Colon (tissue), 2 donors: Measurements from ENCODE around the gene INTS11.

Experiments used
- FAIRE-seq: peaks from 2 replicates; lab custom pipeline; 2012; peaks lifted over from hg19 to GRCh38; lab: Jason Lieb, UNC
- donor health status: control.
- donor health status: control.

INTS11 gene

DNA sequence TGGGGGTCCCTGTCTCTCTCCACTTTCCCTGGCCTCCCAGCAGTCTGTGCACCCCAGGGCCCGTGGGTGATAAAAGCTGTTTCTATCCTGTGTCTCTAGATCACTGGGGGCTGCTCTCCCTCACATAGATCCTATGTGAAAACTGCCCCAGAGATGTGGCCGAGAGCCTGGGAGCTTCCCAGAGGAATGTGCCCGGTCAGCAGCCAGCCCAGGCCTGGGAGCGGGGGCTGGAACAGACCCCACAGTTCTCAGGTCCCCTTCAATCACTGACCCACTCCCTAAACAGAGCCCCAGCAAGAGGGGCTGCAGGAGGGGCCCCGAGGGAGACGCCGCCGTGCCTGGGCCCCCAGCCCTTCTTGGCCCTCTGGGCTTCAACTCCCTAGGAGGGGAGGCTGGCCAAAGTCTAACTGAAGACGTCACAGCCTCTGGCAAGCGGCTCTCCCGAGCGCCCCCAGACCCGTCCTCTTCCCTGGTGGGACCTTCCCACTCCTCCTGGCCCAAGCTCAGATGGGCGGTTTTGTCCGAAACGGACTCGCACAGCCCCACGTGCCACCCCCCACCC, 33.5 kb upstream of the INTS11 start:
- FAIRE-seq, result no peak

DNA sequence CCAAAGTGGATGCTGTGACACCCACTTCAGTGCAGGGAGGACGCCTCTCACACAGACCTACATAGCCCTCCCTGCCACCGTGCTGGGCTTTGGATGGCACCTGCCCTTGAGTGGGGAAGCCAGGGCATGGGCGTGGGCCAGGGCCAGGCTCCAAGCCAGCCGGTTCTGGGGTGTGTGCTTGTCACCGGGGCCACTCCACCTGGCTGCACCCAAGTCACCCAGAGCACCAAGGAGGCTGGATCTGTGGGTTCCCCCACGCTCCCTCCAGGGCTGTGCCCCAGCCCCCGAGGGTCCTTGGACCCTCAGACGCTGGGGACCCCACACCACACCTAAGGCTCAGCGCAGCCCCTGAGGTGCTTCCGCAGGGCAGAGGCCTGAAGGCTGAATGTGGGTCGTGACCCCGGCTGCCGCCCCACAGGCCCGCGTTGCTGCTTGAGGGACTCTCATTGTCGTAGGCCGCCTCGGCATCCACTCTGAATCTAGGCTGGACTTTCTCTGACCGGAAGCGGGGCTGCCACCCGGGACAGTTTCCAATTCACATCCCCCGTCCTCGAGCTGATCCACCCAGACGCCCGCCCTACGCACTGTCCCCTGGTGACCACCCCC, 32.4 kb upstream of the INTS11 start:
- no peak for FAIRE-seq

DNA sequence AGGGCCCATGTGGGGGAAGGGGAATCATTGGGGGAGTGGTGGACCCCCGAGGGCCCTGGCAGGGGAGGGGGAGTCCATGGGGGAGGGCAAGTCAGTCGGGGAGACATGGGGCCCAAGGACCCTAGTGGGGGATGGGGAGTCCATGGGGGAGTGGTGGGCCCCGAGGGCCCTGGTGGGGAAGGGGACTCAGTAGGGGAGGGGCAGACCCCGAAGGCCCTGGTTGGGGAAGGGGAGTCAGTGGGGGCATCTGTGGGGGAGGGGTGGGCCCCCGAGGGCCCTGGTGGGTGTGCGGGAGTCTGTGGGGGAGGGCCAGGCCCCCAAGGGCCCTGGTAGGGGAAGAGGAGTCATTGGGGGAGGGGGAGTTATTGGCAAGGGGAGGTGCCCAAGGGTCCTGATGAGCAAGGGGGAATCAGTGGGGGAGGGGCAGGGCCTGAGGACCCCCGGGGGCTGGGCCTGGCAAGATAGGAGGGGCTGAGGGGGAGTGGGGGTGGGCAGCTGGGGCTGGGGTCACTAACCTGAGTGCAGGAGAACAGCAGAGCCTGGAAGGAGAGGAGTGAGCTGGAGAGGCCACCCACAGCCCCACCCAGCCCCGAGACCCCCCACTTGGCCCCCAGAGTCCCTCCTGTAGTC, 31.8 kb upstream of the INTS11 start:
- FAIRE-seq, result no peak

DNA sequence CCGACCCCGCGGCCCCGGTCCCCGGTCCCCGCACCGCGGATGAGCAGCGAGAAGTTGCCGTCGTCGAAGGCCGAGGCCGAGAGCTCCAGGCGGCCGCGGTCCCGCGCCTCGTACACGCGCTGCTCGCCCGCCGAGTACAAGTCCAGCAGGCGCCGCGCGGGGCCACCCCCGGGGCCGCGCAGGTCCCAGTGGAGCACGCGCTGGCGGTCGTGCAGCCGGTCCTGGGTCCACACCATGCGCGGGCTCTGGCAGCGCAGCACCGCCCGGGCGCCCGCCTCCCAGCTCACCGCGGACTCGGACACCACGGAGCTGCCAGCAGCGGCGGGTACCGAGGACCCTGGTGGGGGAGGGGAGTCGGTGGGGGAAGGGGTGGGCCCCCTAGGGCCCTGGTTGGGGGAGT, 31.0 kb upstream of the INTS11 start:
- FAIRE-seq, result no peak

DNA sequence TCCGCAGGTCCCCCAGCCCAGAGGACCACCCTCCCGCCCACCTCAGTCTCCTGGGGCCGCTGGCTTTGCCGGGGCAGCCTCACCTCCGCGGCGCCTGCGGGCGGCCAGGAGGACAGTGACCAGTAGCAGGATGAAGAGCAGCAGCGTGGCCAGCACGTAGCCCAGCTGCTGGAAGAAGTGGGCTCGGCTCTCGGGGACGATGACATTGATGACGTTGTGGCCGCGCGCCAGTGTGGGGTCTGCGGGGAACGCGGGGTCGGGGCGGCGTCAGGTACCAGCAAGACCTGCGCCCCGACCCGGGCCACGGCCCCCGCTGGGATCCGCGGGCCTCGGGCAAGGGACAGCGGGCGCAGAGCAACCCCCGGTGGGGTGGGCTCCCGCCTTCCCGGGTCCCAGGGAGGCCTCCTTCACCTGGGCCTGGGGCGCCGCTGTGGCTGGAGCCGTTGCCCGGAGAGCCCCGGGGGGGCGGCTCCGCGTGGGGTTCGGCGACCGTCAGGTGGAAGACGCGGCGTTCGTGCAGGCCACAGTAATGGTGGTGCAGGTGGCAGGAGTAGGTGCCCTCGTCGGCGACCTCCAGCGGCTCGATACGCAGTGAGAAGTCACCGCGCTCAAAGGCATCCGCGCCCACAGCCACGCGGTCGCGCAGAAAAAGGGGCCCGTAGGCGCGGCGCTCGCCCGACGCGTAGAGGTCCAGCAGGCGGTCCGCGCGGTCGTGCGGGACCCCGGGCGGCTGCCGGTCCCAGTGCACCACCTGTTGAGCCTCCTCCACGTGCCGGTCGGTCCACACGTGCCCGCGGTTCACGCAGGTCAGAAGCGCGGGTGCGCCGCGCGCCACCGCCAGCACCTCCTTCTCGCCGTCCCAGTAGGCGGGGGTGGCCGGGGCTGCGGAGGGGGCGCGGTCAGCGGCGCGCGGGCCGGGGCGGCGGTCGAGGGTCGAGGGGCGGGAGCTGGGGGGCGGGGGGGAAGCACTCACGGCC, 30.1 kb upstream of the INTS11 start:
- FAIRE-seq, result no peak

DNA sequence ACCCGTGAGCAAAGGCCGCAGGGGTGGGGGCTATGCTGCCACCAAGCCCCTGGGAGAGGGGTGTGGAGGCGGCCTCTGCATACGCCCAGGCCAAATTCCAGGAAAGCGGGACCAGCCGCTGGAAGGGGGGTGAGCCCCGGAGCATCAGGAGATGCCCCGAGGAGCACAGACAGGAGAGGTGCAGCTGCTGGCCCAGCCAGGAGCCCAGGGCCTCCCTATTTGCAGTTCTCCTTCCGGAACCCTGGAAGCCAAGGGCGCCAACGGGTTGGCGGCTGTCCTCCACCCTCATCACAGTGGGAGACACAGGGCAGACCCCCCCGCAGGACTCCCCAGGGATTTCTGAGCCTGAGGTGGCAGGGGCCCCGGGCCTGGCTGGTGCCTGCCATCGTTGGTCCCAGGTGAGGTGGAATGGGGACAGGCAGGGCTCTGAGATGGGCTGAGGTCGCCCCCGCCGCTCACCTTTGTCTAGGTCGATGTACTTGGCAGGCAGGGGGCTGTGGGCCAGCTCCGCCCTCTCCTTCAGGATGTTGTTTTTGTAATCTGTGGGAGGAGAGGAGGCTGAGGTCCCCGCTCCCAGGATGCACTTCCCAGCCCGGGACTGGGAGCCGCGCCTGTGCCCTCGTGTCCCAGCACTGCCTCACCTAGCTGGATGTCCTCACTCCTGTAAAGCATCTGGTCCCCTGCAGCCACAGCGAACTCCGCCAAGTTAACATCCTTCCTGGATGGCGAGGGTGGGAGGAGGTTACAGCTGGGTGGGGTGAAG, 29.1 kb upstream of the INTS11 start:
- no peak for FAIRE-seq

DNA sequence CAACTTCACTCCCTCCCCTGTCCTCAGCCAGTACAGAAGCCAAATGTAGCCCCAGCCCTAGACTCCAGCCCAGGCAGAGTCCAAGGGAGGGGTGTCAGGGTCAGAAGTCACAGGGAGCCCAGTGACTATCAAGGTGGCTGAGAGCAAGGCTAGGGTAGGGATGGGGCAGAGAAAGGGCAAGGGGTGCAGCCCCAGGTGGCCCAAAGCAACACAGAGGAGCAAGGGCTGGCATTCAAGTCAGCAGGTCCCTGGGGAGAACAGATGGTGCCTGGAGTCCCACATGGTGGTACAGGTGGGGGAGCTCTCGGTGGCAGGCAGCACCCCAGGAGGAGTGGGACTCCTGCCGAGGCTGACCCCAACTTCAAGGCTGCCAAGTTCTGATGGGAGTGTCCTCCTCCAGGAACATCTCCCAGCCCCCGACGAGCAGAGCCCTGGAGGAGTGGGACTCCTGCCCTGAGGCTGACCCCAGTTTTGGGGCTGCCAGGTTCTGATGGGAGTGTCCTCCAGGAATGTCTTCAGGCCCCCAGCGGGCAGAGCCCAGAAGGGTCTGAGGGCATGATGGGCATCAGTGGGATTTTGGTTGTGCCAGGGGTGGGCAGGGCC, 28.4 kb upstream of the INTS11 start:
- FAIRE-seq, result no peak

DNA sequence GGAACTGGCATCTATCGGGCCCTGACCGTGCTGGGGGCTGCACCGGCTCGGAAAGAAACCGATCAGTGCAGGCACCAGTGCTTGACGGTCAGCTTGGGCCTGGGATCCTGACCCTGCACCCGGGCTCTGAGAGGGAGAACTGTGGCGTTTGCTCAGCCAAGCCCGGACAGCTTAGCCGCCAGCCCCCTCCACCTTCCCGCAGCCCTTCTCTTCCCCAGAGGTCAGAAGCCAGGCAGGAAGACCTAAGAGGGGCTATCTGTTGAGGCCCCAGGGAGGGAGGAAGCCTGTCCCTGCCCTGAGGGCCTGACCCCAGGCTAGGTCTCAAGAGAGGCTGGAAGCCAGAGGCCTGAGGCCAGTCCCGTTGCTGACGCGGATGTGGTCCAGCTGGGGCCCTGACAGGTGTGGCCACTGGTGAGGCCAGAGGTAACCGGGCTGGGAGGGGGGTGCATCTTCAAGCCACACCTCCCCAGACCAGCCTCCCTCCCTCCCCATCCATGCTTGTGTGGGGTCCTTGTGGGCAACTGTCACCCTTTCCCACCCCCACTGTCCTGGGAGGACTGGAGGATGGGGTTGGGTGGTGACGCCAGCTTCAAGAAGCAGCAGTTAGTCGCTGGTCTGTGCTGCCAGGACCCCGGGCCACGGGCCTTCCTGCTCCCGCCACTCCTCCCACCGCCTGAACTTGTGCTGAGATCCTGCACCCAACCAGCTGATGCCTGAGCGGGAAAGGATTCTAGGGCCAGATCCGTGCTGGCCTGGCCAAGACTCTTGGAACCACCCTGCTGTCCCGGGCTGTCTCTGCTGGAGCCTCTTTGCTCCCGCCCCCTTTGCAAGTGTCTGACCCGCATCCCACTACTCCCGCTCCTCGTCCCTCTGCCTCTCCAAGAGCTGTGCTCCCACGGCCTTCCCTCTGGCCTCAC, 27.3 kb upstream of the INTS11 start:
- FAIRE-seq, result no peak

DNA sequence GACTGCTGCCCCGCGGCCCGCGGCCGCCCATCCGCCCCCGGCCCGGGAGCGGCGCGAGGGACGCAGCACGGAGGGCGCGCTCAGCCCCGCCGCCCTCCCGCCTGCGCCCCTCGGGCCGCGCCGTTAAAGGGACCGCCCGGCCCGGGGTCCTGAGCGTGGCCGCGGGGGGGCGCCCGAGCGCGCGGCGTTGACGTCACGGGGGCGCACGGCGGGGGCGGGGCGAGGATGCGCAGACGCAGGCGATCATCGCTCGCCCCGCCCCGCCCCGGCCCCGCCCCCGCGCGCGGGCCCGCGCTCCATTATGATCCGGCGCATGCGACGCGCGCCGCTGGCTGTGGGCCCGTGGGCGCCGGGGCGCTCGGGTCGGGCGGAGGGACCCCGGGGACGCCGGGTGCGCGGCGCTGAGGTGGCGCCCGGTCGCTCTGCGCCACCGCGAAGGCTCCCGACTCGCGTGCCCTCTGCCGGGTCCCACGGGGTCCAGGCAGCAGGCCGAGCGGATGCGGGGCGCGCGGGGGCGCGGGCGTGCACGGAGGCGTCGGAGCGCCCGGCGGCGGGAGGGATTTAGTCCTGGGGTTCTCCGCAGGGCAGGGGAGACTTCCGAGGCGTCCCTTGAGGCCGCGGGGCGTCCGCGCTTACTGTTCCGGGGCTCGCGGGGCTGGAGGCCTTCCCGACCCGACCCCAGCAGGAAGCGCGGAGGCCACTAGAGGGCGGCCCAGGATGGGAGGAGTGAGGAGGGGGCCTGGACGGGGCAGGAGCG, 25.0 kb upstream of the INTS11 start, which contains the start of gene DVL1:
DVL1 (minus strand) TSS at position 163 of the 757 bp plus-strand sequence. CDS start 353 bp downstream, outside the sequence.
- FAIRE-seq, result no peak

DNA sequence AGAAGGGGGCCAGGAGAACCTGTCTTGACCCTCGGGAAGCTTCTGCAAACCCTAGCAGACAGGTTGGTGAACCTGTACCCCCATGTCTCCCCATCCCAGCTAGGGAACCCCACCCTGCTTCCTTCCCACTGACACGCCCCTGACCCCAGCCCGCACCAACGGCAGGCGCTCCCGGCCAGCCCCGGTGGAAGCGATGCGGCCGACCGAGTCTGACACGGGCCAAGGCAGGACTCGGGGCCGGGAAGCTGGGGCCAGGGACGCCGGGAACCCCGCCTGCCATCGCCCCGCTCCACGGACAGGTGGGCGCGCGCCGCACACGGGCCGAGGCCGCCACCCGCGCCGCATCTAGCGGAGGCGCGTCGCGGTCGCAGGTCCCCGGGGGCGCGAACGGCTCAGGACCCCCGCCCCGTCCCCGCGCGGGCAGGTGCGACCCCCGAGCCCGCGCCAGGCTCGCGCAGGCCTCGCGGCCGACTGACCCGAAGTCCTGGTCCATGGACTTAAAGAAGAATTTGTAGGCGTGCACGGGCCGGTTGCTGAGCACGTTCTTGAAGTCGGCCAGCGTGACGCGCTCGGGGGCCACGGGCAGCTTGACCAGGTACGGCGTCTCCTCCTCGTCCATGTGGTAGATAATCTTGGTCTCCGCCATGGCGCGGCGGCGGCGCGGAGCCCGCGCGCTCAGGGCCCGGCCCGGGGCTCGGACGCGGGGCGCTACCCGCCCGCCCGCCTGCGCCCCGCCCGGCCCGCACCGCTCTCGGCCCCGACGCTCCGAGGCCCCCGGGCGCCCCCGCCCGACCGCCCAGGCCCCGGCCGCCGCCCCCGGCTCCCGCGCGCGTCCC, 24.2 kb upstream of the INTS11 start:
- no peak for FAIRE-seq

DNA sequence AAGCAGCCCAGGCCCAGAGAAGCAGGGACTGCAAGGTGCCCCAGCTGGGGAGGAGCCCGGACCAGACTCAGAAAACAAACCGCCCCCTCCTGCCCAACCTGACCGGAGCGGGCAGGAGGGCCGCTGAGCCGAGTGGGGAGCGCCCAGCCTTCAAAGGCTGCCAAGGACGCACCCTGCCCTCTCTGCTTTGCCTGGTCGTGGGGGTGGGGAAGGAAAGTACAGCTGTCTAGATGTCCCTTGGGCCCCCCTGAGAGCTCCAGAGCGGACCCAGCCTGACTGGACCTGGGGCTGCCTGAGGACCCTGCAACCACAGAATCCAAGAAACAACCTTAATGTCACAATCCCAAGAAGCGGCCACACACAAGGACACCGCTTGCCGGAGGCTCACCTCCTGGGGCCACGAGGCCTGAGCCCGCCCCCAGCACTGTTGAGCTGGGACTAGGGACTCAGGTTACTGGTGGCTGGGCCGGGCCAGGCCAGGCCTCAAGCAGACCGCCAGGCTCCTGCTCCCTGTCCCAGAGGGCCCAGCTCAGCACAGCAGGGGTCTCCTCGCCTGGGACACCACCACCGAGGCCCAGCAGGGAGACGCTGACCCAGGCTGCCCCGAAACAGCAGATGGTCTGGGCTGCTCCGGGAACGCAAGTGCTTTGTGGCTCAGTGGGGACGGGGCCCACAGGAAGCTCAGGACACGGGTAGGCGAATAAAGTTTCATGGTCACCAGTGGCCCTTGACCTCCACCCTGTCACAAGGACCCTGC, 23.4 kb upstream of the INTS11 start:
- no peak for FAIRE-seq

DNA sequence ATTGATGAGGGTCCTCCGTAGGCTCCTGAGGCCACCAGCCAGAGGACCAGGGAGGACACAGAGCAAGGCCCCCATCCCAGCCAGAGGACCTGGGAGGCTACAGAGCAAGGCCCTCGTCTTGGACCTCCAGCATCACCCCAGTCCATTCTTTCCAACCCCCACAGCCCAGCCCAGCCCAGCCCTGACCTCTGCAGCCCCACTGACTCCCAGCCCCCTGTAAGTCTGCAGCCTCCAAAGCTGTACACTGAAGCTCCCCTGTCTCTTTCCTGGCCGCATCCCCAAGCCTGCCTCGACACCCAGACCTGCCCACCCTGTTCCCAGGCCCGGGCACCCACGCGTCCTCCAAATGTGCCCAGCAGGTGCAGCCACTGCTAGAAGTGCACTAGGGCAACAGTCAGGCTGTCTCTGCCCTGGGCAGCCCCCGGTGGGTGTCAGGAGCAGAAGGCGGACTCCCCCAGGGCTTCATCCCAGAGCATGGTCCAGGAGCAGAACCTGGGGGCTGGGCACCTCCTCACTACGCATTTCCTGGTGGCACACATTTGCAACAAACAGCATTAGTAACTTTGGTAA, 22.7 kb upstream of the INTS11 start:
- FAIRE-seq, result no peak

DNA sequence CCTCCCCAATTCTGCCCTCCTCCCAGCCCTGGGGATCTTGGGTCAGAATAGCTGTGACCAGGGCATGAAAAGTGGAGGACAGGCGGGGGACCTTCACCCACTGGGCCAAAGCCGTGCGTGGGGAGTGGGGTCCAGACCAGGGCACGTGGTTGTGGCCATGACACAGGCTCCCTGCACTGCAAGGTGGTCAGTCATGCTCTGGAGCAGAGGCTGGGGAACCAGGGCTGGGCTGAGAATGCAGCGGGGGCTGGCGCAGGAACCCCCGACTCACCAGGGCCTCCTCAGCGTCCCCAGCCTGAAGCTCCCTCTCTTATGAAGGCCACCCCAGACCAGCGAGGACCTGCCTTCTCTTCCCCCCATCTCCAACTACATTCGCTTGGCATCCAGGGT, 22.0 kb upstream of the INTS11 start:
- no peak for FAIRE-seq

DNA sequence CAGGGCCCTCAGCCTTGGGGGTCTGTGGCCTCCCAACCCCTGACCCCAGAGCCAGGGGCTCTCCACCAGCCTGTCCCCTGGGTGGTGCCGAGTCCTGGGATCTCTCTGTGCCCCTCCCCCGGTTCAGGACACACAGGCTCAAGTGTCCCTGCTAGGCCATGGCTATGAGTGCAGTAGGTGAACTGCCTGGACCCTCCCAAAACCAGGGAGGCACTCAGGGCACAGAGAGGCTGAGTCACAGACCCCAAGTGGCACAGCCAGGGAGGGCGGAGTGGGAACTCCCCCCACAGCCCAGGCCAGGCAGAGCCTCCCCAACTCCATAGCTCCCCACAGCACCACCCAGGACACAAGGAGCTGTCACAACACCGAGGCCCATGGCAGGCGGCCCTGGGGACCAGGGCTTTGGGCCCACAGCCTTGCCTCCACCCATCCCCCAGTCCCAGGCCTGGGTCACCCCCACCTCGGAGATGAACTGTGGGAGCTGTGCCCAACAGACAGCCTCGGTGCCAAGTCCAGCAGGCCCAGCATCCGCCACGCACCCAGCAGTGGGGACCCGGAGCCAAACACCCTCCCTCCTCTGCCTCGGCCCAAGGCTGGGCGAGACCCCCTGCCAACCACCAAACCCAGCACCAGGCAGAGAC, 21.5 kb upstream of the INTS11 start:
- FAIRE-seq, result no peak

DNA sequence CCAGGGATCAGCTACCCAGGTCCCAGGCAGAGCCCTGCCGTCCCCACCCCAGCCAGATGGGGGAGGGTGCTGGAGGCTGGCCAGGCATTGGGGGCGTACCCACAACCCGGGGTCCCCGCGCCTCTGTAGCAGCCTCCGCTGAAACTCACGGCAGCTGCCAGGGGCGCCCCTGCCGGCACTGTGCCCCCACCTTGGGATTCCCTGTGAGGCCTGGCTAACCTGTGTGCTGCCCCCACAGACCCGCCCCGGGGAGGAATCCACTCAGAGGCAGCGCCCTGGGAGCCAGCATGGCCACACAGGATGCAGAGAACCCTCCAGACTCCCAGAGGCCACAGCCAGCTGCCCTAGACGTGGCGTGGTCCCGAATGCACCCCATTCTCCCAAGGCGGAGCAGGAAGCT, 20.9 kb upstream of the INTS11 start:
- no peak for FAIRE-seq

DNA sequence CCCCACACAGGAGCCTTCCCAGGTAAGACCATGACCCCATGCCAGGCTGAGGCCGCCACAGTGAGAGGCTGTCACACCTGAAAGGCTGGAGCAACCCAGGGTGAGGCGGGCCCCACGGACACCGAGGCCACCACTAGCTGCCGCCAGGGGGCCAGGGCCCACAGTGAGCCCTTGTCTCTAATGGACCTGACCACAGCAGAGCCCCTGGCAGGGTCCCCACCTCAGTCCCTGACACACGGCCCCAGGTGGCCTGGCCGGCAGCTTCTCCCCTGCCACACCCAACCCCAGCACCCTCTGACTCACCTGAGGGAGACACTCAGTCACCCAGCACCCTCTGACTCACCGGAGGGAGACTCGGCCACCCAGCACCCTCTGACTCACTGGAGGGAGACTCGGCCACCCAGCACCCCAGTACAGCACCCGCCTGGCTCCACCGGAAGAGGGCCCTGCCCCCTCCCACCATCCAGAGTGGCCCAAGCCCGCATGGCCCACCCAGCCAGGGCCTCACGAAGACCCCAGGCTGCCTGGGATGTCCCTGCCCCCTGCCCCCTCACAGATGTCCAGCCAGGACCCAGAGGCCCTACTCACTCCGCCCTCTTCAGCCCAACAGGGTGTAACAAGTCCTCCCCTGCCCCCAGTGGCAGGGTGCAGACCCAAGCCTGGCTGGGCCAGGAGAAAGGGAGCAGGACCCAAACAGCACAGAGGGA, 20.3 kb upstream of the INTS11 start:
- no peak for FAIRE-seq
